ENCODE data around the gene ADCK2.
A peak's percentile ranks its signal among the peaks of the same experiment; 100 is the strongest.
"Not testable (repeated sequence)": the region's sequence is repeated elsewhere in the genome, so short reads cannot be mapped to it uniquely, and the experiment has no call there.

ADCK2 gene

GRCh38 chr7:140672382-140673062, at the start of gene ADCK2:
ADCK2 (plus strand) TSS chr7:140672945; CDS start chr7:140673331, 386 bp downstream.
- peak; percentile 69 to 78 for DNase-seq

- no peak for DNase-seq
Observed at GRCh38 chr7:140623980-140624379, 48.8 kb upstream of the ADCK2 start.

GRCh38 chr7:140624392-140625191, 48.2 kb upstream of the ADCK2 start:
- DNase-seq, result no peak

- DNase-seq, result not testable (repeated sequence)
Observed at GRCh38 chr7:140625192-140625558, 47.6 kb upstream of the ADCK2 start.

GRCh38 chr7:140625908-140626868, 46.6 kb upstream of the ADCK2 start:
- DNase-seq, result no peak

GRCh38 chr7:140631021-140631420, 41.7 kb upstream of the ADCK2 start:
- no peak for DNase-seq

GRCh38 chr7:140631602-140632001, 41.1 kb upstream of the ADCK2 start:
- DNase-seq, result no peak

GRCh38 chr7:140635345-140635744, 37.4 kb upstream of the ADCK2 start:
- no peak for DNase-seq

GRCh38 chr7:140635816-140636215, 36.9 kb upstream of the ADCK2 start:
- DNase-seq, result no peak

- DNase-seq, result no peak
Observed at GRCh38 chr7:140637400-140637799, 35.3 kb upstream of the ADCK2 start.

- no peak for DNase-seq
Observed at GRCh38 chr7:140638173-140638791, 34.5 kb upstream of the ADCK2 start.

GRCh38 chr7:140639366-140640053, 33.2 kb upstream of the ADCK2 start:
- DNase-seq, result peak in 1 of 2 experiments; percentile 46

GRCh38 chr7:140640060-140640637, 32.6 kb upstream of the ADCK2 start:
- DNase-seq, result peak in 1 of 2 experiments; percentile 32

- peak; percentile 26 to 36 for DNase-seq
Observed at GRCh38 chr7:140640727-140641523, 31.8 kb upstream of the ADCK2 start, which contains the start of gene DENND2A. DENND2A (minus strand) TSS chr7:140640813; CDS start chr7:140602397, 38,416 bp downstream.

- DNase-seq, result no peak
Observed at GRCh38 chr7:140641524-140642195, 31.1 kb upstream of the ADCK2 start.

GRCh38 chr7:140643416-140643815, 29.3 kb upstream of the ADCK2 start:
- DNase-seq, result no peak

GRCh38 chr7:140644761-140645160, 28.0 kb upstream of the ADCK2 start:
- DNase-seq, result not testable (repeated sequence)

- peak; percentile 46 to 53 for DNase-seq
Observed at GRCh38 chr7:140645166-140645900, 27.4 kb upstream of the ADCK2 start.

Measured in activated T-cell treated with anti-CD3 and anti-CD28 coated beads, Interleukin-2, amount 50 U/mL, for 48 hours (primary cell).